Measurements from ENCODE around the gene FBXW2.

Gene FBXW2

DNA sequence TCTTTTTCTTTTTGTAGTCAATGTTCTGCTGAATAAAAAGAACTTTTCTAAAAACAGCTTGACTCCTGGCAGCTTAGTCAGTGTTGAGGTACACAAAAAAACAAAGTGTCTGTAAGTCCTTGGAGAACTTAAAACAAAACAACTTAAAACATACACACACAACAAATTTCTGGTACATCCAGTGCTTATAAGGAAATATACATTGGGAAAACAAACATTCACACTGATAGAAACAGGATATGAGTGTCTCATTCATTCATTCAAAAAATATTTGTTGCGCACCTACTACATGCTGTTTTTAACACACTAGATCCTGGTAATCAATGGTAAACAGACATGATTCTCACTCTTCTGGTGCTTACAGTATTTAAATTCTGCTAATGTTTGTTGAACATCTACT, 51.5 kb downstream of the FBXW2 start:
- DNase-seq (ENCODE audit: low read depth), result no peak

DNA sequence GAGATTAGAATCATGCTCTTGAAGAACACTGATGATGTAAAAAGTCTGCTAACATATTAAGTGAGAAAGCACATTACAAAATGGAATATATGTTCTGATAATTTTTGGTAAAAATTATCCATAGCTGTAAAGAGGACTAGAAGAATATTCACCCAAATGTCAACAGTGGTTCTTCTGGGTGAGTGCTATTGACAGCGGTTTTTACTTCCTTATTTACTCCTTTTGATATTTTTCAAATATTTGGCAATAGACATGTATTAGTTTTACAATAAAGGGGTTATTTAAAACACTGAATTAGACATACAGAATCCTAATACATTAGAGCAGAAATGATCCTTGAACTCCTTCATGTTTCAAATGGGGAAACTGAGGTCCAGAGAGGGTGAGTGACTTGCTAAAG, 52.0 kb downstream of the FBXW2 start:
- no peak for DNase-seq (ENCODE audit: low read depth)

DNA sequence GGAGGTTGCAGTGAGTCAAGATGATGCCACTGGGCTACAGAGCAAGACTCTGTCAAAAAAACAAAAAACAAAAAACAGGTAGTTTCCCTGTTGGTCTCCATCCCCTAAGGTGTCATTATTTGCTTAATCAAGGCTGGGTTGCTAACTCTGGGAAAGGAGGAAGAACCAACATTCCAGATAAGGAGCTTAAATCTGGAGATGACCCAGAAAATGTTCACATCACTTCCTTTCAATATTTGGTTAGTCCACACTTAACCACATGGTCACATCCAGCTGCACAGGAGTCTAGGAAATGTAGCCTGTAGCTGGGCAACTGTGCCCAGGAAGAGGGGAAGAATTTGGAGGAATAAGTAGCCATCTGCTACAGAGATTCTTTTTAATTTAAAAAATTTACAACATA, 53.1 kb downstream of the FBXW2 start:
- DNase-seq (ENCODE audit: low read depth), result no peak

DNA sequence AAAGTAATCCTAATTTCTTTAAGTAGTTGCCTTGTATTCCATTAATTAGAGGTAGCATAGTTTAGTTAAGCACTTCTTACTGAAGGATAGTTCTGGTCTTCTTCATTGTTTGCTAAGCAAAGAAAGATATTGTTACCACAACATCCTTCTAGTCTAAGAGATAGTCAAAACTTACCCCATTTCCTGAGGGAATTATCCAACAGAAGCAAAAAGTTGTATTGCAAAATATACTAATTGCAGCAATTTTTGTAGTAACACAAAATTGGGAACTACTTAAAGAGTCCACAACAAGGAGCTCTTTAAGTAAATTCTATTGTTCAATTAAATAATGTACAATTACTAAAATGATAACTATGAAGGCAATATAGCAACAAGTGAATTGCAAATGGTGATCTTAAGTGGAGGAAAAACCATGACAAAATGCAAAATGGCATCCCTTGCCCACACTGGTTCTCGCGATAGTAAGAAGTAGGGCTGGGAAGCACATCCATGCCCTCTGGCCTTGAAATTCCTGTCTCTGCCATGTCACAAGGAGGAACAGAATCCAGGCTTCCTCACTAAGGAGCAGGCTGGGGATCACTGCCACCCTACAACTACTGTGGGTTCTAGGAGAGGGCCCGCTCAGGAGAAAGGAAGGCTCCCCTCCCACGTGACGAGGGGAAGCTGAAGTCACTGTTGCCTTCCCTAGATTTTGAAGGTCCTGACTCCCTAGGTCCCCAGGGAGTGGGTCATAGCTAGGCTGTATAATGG, 55.6 kb downstream of the FBXW2 start:
- DNase-seq (ENCODE audit: low read depth), result no peak

DNA sequence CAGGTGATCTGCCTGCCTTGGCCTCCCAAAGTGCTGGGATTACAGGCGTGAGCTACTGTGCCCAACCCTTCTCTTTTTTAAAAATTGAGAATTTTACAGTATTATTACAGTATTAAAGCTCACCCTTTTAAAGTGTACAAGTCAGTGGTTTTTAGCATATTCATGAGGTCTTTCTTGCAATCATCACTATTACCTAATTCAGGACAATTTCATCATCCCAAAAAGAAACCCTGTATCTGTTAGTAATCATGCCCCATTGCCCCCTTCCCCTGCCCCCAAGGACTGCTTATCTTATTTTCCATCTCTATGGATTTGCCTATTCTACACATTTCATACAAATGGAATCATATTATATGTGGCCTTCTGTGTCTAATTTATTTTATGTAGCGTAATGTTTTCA, 56.3 kb downstream of the FBXW2 start:
- DNase-seq (ENCODE audit: low read depth), result no peak

DNA sequence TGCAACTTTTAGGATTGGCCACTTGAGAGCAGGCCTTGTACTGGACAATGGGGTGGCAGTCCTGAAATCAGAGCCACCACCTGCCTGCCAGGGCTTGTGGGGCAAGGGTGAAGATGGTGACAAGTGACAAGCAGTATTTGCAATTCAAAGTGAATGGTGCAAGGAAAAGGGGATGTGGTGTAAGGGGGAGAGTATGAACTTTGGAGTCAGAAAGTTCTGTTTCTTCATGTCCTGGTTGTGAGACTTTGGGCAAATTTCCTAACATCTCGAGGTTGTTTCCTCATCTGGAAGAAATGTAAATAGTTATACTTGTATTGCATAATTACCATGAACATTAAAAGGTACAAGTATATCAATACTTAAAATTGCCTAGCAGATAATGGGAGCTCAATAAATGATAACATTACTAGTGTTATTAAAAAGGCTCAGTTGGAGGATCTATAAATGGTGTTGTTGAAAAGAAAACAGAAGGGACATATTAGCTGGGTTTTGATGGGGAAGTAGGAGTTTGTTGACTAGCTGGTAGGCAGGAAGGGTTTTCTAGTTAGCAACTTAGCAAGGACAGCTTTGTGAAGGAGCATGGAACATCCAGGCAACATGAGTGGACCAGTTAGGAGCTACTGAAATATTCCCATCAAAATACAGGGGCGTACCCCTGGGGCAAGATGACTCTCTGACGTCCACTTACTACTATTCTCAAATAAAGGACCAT, 57.6 kb downstream of the FBXW2 start:
- DNase-seq (ENCODE audit: low read depth), result no peak

DNA sequence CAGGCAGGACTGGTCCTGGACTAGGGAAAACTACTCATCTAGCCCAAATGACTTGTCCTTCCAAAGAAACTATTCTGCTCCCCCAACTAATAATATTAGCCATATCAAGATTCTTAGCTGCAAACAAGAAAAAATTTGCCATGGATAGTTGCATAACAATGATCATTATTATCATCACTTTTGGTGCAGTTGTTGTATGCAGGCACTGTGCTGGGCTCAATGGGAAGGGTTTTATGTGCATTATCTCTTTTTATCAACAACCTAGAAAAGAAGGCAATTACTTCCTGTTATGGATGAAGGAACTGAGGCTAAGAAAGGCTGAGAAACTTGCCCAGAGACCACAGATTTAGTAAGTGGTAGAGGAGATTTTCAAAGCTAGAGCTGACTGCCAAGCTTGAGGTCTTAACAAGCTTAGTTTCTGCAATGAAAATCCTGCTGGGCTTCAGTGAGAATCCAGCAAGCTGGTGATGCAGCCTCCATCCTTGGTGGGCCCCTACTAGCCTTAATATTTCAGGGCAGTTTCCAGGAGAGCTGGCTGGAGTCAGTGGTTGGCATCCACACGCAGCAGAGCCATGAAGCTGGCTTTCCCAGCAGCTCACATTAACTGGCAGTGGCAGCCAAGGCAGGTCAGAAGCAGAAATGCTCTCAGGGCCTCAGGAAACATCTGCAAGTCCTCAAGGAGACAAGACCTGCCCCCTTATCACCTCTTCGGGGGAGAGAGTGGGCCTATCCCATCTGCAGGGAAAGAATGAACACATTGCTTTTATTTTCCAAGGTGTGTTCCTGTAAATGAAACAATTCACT, 58.4 kb downstream of the FBXW2 start:
- no peak for DNase-seq (ENCODE audit: low read depth)

DNA sequence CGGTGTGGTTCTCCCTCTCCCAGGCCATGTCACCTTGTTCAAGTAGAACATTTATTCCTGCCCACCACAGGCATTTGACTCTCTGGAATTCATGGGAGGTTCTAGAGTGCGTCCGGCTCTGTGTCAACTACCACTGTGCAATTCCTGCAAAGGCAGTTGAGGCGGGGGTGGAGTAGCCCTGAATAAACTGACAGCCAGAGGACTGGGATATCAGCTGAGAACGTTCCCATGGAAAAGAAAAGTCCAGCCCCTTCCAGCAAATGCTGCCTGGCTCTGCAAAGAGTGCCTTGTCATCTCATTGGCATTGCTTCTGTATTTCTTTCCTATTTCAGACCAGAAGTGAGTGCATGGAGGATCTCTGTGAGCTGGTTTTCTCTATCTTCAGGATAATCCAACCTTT, 60.0 kb downstream of the FBXW2 start:
- DNase-seq (ENCODE audit: low read depth), result no peak

DNA sequence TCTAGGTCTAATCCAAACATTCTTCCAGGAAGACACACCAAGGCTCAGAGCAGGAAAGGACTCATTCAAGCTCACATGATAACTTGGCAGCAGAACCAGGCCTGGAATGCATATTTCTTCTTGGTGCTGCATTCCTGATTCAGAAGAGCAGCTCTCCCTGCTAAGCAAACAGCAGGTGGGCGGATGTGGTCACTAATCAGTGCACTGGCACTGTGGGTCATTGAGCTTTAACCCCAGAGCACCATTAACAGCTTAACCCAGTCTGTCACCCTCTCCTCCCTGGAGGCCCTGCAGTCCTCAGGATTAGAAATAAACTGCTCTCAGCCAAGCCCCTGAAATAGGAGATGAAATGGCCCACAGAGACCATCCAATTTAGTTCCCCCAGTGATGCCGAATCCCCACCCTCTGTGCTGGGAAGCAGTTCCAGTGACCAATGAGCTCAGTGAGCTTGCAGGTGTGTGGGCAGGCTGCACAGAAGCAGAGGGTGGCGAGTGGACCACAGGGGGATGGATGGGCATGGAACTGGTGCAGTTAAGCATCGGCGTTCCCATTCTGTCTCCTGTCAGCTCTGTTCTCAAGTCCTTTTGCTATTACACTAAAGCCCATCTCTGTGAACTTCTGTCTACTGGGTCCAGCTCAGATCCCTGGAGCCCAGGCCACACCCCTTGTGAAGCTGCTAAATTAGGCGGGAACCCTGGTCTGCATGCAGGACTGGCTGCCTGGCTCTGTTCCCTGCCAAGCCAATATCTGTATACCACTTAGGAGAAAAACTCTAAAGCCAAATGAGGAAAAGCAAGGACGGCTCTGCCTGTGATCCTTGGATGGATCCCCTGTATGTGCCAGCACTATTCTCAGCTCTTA, 62.3 kb downstream of the FBXW2 start:
- no peak for DNase-seq (ENCODE audit: low read depth)

DNA sequence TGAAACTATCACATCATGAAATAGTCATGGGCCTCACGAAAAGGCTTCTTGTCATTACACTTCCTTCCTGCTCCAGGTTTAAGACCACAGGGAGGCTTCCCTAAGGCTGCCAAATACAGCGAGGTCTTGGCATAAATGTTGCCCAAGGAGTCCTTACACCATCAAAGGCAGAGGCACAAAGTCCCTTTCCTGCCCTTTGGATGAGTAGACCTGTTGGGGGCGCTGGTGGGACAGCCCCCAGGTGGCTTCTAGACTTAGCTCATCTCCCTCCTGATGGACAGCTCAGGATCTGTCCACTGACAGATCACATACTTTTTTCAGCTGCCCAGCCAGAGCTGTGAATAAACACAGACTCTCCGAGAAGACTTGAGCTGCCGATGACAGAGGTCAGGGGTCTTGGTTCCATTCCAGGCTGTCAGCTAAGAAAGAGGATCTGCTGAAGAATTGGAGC, 63.4 kb downstream of the FBXW2 start:
- DNase-seq (ENCODE audit: low read depth), result no peak

DNA sequence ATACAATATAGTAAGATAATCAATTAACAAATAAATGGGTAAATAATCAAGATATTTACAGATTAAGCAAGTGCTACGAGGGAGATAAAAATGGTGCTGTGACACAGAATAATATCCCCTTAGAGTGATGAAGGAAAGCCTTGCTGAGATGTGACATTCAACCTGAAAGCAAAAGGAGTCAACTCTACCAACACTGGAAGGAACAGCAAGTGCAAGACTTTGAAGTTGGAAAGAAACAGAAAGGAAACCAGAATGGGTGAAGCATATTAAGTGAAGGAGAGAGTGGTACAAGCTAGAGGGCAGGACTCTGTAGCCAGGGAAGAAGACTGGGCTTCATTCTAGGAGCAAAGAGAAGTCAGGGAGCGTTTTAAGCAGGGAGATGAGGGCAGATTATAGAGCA, 66.7 kb downstream of the FBXW2 start:
- DNase-seq (ENCODE audit: low read depth), result no peak

DNA sequence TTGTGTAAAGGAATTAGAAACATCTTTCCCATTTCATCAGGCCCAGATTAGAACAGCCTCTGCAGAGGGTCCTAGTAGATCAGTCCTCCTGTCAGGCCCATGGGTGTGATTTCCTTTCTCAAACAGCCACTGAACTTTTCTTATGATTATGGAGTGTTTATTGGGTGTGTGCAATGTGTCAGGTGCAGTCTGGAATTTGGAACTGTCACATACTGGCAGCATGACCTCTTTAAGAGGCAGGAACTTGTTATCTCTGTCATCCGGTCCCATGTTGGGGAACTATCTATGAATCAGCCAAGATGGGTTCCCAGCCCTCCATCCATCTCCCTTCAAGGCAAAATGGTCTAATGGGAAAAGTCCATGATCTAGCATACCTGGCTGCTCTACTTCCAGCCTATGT, 67.3 kb downstream of the FBXW2 start:
- DNase-seq (ENCODE audit: low read depth), result no peak

DNA sequence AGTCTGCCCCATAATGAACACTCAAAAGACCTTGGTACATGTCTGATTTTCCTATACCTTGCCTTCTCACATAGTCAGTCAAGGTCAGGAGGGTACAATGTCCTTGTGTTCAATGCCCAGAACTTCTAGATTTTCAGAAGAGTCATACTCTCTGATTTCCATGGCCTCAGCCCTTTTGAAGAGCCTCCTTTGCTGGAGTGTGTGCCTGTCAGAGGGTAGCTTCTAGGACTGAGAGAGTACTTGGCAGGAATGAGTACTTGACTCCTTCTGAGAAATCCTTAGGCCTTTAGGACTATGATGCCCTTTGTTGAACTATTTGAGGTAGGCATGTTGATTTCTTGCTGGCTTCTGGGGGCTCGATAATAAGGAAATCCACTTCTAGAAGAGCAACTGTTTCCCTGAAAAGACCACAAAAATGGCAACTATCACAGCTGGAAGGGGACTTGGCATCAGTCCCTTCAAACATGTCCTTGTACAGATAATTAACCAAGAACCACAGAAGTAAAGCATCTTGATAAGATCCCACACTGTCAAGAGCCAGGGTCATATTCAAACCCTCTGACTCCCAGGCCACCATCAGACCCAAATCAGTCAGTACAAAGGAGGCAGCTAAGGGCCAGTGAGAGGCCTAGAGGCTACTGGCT, 68.3 kb downstream of the FBXW2 start:
- no peak for DNase-seq (ENCODE audit: low read depth)

DNA sequence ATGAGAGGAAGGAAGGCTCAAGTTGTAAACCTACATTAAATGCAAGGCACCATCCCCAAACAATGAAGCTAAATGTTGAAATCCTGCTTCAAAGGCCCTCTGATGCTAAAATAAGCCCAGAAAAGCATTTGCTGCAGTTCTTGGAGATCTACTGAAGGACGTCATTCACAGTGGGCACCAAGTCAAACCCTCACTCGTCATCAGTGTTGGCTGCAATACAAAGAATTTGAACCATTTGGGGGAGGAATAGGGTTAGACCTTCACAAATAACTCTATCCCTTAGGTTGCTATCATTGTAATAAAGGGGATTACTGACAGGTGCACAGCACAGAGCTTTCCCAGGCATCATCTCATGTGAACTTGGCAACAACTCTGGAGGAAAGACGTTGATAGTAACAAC, 69.7 kb downstream of the FBXW2 start:
- no peak for DNase-seq (ENCODE audit: low read depth)

DNA sequence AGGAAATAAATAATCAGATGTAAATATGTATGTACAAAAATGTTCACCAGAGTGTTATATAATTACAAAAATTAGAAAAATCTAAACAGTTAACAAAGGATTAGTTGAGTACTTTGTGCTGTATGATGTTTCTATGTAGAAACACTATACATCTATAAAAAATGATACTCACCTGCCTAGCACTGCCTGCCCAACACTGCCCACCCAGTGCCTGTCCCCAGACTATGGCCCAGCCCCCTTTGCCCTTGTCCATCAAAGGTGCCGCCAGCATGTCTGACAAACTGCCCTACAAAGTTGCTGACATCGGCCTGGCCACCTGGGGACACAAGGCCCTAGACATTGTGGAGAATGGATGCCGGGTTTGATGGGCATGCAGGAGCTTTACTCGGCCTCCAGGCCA, 72.8 kb downstream of the FBXW2 start:
- no peak for DNase-seq (ENCODE audit: low read depth)

DNA sequence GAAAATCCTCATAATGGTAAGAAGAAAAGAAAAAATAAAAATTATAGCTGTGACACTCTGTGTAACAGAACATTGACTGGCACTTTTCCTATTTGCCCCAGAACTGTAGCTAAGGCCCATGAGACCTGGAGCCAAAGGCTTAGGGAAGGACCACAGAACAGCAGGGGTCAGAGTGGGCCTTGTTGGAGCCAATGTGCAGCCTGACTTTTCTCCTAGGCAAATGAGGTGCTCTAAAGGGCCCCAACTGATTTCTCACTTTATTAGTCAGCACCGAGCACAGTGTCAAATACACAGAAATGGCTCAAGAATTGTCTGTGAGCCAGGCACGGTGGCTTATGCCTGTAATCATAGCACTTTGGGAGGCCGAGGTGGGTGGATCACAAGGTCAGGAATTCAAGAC, 74.9 kb downstream of the FBXW2 start:
- no peak for DNase-seq (ENCODE audit: low read depth)

DNA sequence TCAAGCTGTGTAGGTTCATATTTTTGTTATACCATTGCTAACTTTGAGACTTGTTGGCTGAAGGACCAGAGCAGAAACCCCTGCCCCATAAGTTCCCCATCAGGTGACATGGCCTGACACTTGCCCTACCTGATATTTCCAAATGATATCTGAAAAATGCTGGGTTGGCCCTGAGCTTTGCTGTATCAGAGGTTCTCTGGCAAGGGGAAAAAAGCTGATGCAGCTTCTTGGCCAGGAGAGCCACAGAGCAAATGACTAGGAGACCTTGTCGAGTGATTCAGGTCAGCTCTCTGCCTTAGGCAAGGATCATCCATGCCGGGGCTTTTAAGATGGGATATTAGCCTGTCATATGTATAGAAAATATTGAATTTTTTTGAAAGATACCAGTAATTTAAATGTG, 76.0 kb downstream of the FBXW2 start:
- no peak for DNase-seq (ENCODE audit: low read depth)

DNA sequence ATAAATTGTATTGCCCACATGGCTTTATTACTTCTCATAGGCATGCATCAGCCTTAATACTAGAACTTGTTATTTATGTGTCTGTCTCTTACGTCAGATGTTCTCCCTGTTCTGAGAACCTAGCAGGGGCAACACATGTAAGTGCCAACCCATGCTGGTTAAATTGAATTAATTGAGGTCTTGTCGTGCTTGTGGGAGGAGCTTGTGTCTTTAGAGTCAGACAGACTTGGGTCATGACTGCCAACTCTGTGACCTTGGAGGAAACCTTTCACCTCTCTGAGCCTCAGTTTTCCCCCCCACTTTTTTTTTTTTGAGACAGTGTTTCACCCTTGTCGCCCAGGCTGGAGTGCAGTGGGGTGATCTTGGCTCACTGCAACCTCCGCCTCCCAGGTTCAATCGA, 76.7 kb downstream of the FBXW2 start:
- no peak for DNase-seq (ENCODE audit: low read depth)

DNA sequence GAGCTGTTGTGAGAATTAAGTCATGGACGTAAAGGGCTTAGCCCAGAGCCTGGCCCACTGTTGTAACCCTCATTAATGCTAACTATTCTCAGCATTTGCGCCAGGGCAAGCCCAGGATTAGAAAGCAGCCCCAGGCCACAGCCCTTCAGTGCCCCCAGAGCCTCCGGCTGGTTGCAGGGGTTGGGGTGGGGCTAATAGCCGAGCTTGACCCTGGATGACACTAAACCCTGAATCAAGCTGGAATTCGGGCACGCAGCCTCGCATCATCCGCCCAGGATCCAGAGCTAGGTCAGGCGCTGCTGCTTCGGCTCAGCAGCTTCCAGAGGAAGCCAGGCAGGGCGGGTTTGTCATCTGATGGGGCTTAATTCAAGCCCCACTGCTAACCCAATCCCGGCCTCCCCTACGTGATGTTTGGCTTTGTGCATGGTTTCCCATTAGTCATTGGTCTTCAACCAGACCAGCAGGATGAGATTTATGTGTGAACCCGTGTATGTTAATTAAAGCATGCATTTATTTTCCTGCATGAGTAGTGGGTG, 77.8 kb downstream of the FBXW2 start:
- no peak for DNase-seq (ENCODE audit: low read depth)

DNA sequence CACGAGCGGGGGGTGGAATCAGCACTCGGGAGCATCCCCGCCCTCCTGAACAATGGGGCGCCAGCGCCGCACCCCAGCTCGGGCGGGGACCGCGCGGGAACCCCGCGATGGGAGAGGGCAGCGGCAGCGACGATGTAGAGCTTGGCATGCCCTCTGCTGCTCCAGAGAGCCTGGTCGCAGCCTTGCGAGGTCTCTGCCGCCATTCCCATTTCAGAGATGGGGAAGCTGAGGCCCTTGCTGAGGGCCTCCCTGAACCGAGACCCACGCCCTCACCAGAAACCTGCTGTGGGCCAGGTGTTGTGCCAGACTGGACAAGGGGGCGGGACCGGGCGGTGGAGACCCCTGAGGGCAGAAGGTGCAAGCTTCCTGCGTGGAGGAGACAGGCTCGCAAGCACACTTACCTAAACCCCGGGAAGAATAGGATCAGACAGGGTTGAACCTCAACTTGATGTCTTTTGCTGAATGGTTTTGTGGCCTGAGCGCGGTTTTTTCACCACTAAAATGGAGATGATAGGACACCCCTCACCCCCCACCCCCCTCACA, 78.3 kb downstream of the FBXW2 start:
- no peak for DNase-seq (ENCODE audit: low read depth)
